Stimulated activated naive CD8-positive, alpha-beta T cell treated with anti-CD3 and anti-CD28 coated beads, Interleukin-15, amount 100 ng/mL, for 72 hours (primary cell): ENCODE data around the gene LOXL1.

Source experiments
- ATAC-seq: fragments of 150-1000 bp; cut with Tn5 transposase; 2 replicates; pipeline ENCODE4 v1.10.0; 2021; ENCODE audit warnings: mild to moderate bottlenecking, moderate library complexity
- DNase-seq, 2 donors: peaks; one replicate each; pipeline ENCODE4 v3.0.0; 2021 to 2022
- H3K27ac Mint-ChIP-seq, 2 donors: one replicate each; pipeline ENCODE4 v1.8.0; 2022; ENCODE audit warnings: mild to moderate bottlenecking in 2 of 2, mixed read lengths in 2 of 2, moderate library complexity in 2 of 2
- H3K27me3 Mint-ChIP-seq: one replicate; pipeline ENCODE4 v1.8.0; 2022; ENCODE audit warnings: mixed read lengths
- H3K4me1 Mint-ChIP-seq: one replicate; pipeline ENCODE4 v1.8.0; 2022; ENCODE audit warnings: mild to moderate bottlenecking, mixed read lengths
- H3K4me3 Mint-ChIP-seq, 2 donors: one replicate each; pipeline ENCODE4 v1.8.0; 2022; ENCODE audit warnings: mild to moderate bottlenecking in 2 of 2, mixed read lengths in 2 of 2, moderate library complexity in 1 of 2
- H3K9me3 Mint-ChIP-seq, 2 donors: one replicate each; pipeline ENCODE4 v1.8.0; 2022; ENCODE audit warnings: mixed read lengths in 2 of 2

LOXL1 gene

GRCh38 chr15:73983211-73983727, 57.0 kb downstream of the LOXL1 start:
- Mint-ChIP-seq H3K4me1 (peaks cover 84% of the 10 kb centered on the region), H3K9me3 (no peaks in the 10 kb centered on the region), H3K27me3 (no peaks in the 10 kb centered on the region), H3K27ac (peak overlapping the region in 1 of 2 donors; percentile 96), H3K4me3 (peak overlapping the region; percentile 27 to 43)
- ATAC-seq (no peak), DNase-seq (no peak)

GRCh38 chr15:73983773-73984172, 57.5 kb downstream of the LOXL1 start:
- Mint-ChIP-seq H3K27ac (no peak overlapping the region), H3K9me3 (no peaks in the 10 kb centered on the region), H3K4me3 (no peak overlapping the region), H3K27me3 (no peaks in the 10 kb centered on the region), H3K4me1 (peaks cover 86% of the 10 kb centered on the region)
- no peak for ATAC-seq
- DNase-seq, result no peak

- no peak overlapping the region for H3K4me3 Mint-ChIP-seq
- no peak for DNase-seq
- H3K9me3 Mint-ChIP-seq, result no peaks in the 10 kb centered on the region
- ATAC-seq, result no peak
- H3K27ac Mint-ChIP-seq, result peak overlapping the region in 1 of 2 donors; percentile 69
- no peaks in the 10 kb centered on the region for H3K27me3 Mint-ChIP-seq
- peaks cover 85% of the 10 kb centered on the region for H3K4me1 Mint-ChIP-seq
Observed at GRCh38 chr15:73984208-73984979, 58.1 kb downstream of the LOXL1 start.

GRCh38 chr15:73985101-73985873, 59.0 kb downstream of the LOXL1 start:
- no peak for DNase-seq
- ATAC-seq, result no peak
- H3K4me3 Mint-ChIP-seq, result no peak overlapping the region
- H3K9me3 Mint-ChIP-seq, result no peaks in the 10 kb centered on the region
- peaks cover 85% of the 10 kb centered on the region for H3K4me1 Mint-ChIP-seq
- peak overlapping the region; percentile 65 to 72 for H3K27ac Mint-ChIP-seq
- no peaks in the 10 kb centered on the region for H3K27me3 Mint-ChIP-seq

- Mint-ChIP-seq H3K4me1 (peaks cover 85% of the 10 kb centered on the region), H3K4me3 (no peak overlapping the region), H3K27me3 (no peaks in the 10 kb centered on the region), H3K27ac (peak overlapping the region in 1 of 2 donors; percentile 65), H3K9me3 (no peaks in the 10 kb centered on the region)
- DNase-seq (no peak), ATAC-seq (no peak)
Observed at GRCh38 chr15:73986055-73986775, 60.0 kb downstream of the LOXL1 start.

GRCh38 chr15:73986776-73987056, 60.5 kb downstream of the LOXL1 start:
- peaks cover 83% of the 10 kb centered on the region for H3K4me1 Mint-ChIP-seq
- peak overlapping the region in 1 of 2 donors; percentile 41 for H3K27ac Mint-ChIP-seq
- DNase-seq, result no peak

GRCh38 chr15:73987250-73987649, 61.0 kb downstream of the LOXL1 start:
- peaks cover 79% of the 10 kb centered on the region for H3K4me1 Mint-ChIP-seq
- no peak overlapping the region for H3K4me3 Mint-ChIP-seq
- no peaks in the 10 kb centered on the region for H3K27me3 Mint-ChIP-seq
- ATAC-seq, result no peak
- no peak for DNase-seq
- no peaks in the 10 kb centered on the region for H3K9me3 Mint-ChIP-seq
- H3K27ac Mint-ChIP-seq, result no peak overlapping the region

More at GRCh38 chr15:73986776-73987056, 60.5 kb downstream of the LOXL1 start:
- ATAC-seq, result no peak
- no peaks in the 10 kb centered on the region for H3K9me3 Mint-ChIP-seq
- no peaks in the 10 kb centered on the region for H3K27me3 Mint-ChIP-seq
- H3K4me3 Mint-ChIP-seq, result no peak overlapping the region

GRCh38 chr15:73987681-73988444, 61.6 kb downstream of the LOXL1 start:
- ATAC-seq (no peak), DNase-seq (no peak)
- Mint-ChIP-seq H3K9me3 (no peaks in the 10 kb centered on the region), H3K27me3 (no peaks in the 10 kb centered on the region), H3K27ac (no peak overlapping the region), H3K4me1 (peaks cover 79% of the 10 kb centered on the region), H3K4me3 (no peak overlapping the region)

GRCh38 chr15:73988445-73988969, 62.2 kb downstream of the LOXL1 start:
- no peaks in the 10 kb centered on the region for H3K9me3 Mint-ChIP-seq
- no peaks in the 10 kb centered on the region for H3K27me3 Mint-ChIP-seq
- peaks cover 80% of the 10 kb centered on the region for H3K4me1 Mint-ChIP-seq
- no peak overlapping the region for H3K4me3 Mint-ChIP-seq
- H3K27ac Mint-ChIP-seq, result no peak overlapping the region
- no peak for ATAC-seq
- no peak for DNase-seq

GRCh38 chr15:73989001-73989798, 62.9 kb downstream of the LOXL1 start:
- H3K4me3 Mint-ChIP-seq, result no peak overlapping the region
- peaks cover 80% of the 10 kb centered on the region for H3K4me1 Mint-ChIP-seq
- ATAC-seq, result no peak
- H3K27ac Mint-ChIP-seq, result no peak overlapping the region
- no peaks in the 10 kb centered on the region for H3K9me3 Mint-ChIP-seq
- DNase-seq, result no peak
- no peaks in the 10 kb centered on the region for H3K27me3 Mint-ChIP-seq

GRCh38 chr15:73990250-73991005, 64.2 kb downstream of the LOXL1 start:
- ATAC-seq (no peak), DNase-seq (no peak)
- Mint-ChIP-seq H3K4me3 (peak overlapping the region in 1 of 2 donors; percentile 91), H3K27me3 (no peaks in the 10 kb centered on the region), H3K4me1 (peaks cover 72% of the 10 kb centered on the region), H3K27ac (no peak overlapping the region), H3K9me3 (no peaks in the 10 kb centered on the region)

- Mint-ChIP-seq H3K4me3 (peak overlapping the region; percentile 91 to 94), H3K4me1 (peaks cover 68% of the 10 kb centered on the region)
Observed at GRCh38 chr15:73991260-73991659, 65.0 kb downstream of the LOXL1 start.

GRCh38 chr15:73991726-73992593, 65.7 kb downstream of the LOXL1 start, which contains the start of gene STOML1:
STOML1 (minus strand) TSS chr15:73992295; CDS start chr15:73992223, 72 bp downstream.
- H3K27me3 Mint-ChIP-seq, result no peaks in the 10 kb centered on the region
- ATAC-seq (peak; percentile 89), DNase-seq (peak; percentile 94 to 95)
- peak within 1 kb of the TSS; percentile 91 to 94 for H3K4me3 Mint-ChIP-seq
- no peaks in the 10 kb centered on the region for H3K9me3 Mint-ChIP-seq
- H3K27ac Mint-ChIP-seq, result peak within 1 kb of the TSS; percentile 86 to 96
- H3K4me1 Mint-ChIP-seq, result peaks cover 65% of the 10 kb centered on the region

More at GRCh38 chr15:73991260-73991659, 65.0 kb downstream of the LOXL1 start:
- Mint-ChIP-seq H3K9me3 (no peaks in the 10 kb centered on the region), H3K27me3 (no peaks in the 10 kb centered on the region), H3K27ac (peak overlapping the region in 1 of 2 donors; percentile 96)
- ATAC-seq (no peak), DNase-seq (no peak)
